Caco-2 (cell line): Measurements from ENCODE around the gene SEC22A. TPM values are rescaled to one million over a fixed set of nuclear protein-coding genes. Genes with fewer than 3 reads are reported as not detected.

Experiments used
- BruUV-seq: library from RNA; stranded (reverse); fragments of 400-500 nt; replicated peaks from 2 replicates; lab custom pipeline; 2021; lab: Mats Ljungman, UMichigan
- CTCF ChIA-PET: fragments of 300-600 bp; sonication (Branson Sonifier 250); formaldehyde crosslinking; loops from one replicate; lab custom pipeline; 2022; ENCODE audit warnings: antibody characterized with exemption; lab: Charles Lee
- POLR2A ChIA-PET: fragments of 300-600 bp; sonication (Branson Sonifier 250); formaldehyde crosslinking; loops from one replicate; lab custom pipeline; 2022; ENCODE audit warnings: antibody characterized with exemption; lab: Charles Lee
- DNase-seq, 2 experiments: peaks; one replicate each; pipeline versions ENCODE4 v3.0.0 to v3.0.0-alpha.2; 2020 to 2022
- H3K27me3 ChIP-seq: replicated peaks from 2 replicates; pipeline ENCODE4 v1.6.0; 2011; ENCODE audit warnings: low read length; ENCODE audit not compliant: control insufficient read depth, insufficient read depth
- H3K36me3 ChIP-seq: 2 replicates; pipeline ENCODE4 v1.5.1; 2011; ENCODE audit warnings: low read length; ENCODE audit not compliant: control insufficient read depth, insufficient read depth
- H3K4me1 ChIP-seq: fragments of 250-450 bp; sonication (Bioruptor Pico); 2 replicates; pipeline ENCODE4 v1.5.1; 2020; ENCODE audit warnings: mild to moderate bottlenecking
- H3K4me3 ChIP-seq: 2 replicates; pipeline ENCODE4 v1.5.1; 2011; ENCODE audit warnings: low read depth, mild to moderate bottlenecking, control low read depth, low read length
- H3K9me3 ChIP-seq: fragments of 250-450 bp; sonication (Bioruptor Pico); 2 replicates; pipeline ENCODE4 v1.5.1; 2020; ENCODE audit warnings: mild to moderate bottlenecking, moderate library complexity
- H3K27ac Mint-ChIP-seq: one replicate; pipeline ENCODE4 v1.8.0; 2022; ENCODE audit warnings: mixed read lengths; ENCODE audit not compliant: unreplicated experiment
- H3K27me3 Mint-ChIP-seq: one replicate; pipeline ENCODE4 v1.8.0; 2022; ENCODE audit warnings: mixed read lengths; ENCODE audit not compliant: insufficient read depth, unreplicated experiment
- H3K36me3 Mint-ChIP-seq: one replicate; pipeline ENCODE4 v1.8.0; 2022; ENCODE audit warnings: mild to moderate bottlenecking, mixed read lengths; ENCODE audit not compliant: insufficient read depth, unreplicated experiment
- H3K4me1 Mint-ChIP-seq: one replicate; pipeline ENCODE4 v1.8.0; 2022; ENCODE audit warnings: low read depth, mixed read lengths; ENCODE audit not compliant: unreplicated experiment
- H3K4me3 Mint-ChIP-seq: one replicate; pipeline ENCODE4 v1.8.0; 2022; ENCODE audit warnings: mild to moderate bottlenecking, moderate library complexity, mixed read lengths; ENCODE audit not compliant: unreplicated experiment
- H3K9me3 Mint-ChIP-seq: one replicate; pipeline ENCODE4 v1.8.0; 2022; ENCODE audit warnings: mixed read lengths; ENCODE audit not compliant: unreplicated experiment
- CTCF ChIP-seq, 2 experiments: fragments of 200-600 bp in 1 of 2; IDR thresholded peaks; 1 replicate in 1 of 2; 2 replicates in 1 of 2; pipeline versions ENCODE4 v1.5.1 to v1.8.0; 2011 to 2022; ENCODE audit warnings: antibody characterized with exemption in 1 of 2, control low read depth in 1 of 2, inconsistent platforms in 1 of 2, low read depth in 1 of 2, low read length in 1 of 2, mild to moderate bottlenecking in 1 of 2, moderate library complexity in 1 of 2; ENCODE audit not compliant: insufficient read depth in 1 of 2, severe bottlenecking in 1 of 2, unreplicated experiment in 1 of 2
- intact Hi-C: fragments of 100-400 bp; cut with micrococcal nuclease; formaldehyde crosslinking; loops from one replicate; pipeline ENCODE4 v1.10.0; 2022; ENCODE audit not compliant: unreplicated experiment
- total RNA-seq: library from RNA; stranded (reverse); gene quantifications from 2 replicates; pipeline ENCODE4 v1.2.3, GENCODE V29; 2022

SEC22A gene
- total RNA-seq, 1 experiment from 2014 or later = 17.7 TPM

DNA sequence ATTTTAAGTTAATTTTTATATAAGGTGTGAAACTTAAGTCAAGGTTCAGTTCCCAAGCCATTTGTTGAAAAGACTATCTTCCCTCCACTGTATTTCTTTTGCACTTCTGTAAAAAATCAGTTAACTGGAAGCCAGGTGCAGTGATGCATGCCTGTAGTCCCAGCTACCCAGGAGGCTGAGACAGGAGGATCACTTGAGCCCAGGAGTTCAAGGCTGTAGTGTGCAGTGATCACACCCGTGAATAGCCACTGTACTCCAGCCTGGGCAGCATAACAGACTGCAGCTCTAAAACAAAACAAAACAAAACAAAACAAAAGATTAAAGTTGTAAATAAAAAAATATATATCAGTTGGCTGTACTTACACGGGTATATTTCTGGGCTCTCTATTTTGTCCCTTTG lies 33.1 kb upstream of the SEC22A start:
- intact Hi-C loops = no loop called here
- Histone ChIP-seq H3K4me1 (no peaks in the 10 kb centered on the region), H3K9me3 (no peaks in the 10 kb centered on the region), H3K36me3 (no peaks in the 10 kb centered on the region; the same call in 1 of the 2 replicates), H3K4me3 (no peak overlapping the region), H3K27me3 (no peaks in the 10 kb centered on the region)
- no peaks in the 10 kb centered on the region for H3K27me3 Mint-ChIP-seq
- no peak for TF ChIP-seq CTCF (IDR thresholded peaks at IDR 0.05; ENCODE audit: insufficient read depth in 1 of 2, low read depth in 1 of 2, low read length in 1 of 2, severe bottlenecking in 1 of 2, unreplicated experiment in 1 of 2)
- ChIA-PET CTCF (no interaction called here), POLR2A (no interaction called here)
- no peak for DNase-seq
- H3K4me1 Mint-ChIP-seq = no peaks in the 10 kb centered on the region
- H3K9me3 Mint-ChIP-seq = no peaks in the 10 kb centered on the region
- H3K36me3 Mint-ChIP-seq = peaks cover 25% of the 10 kb centered on the region
- H3K4me3 Mint-ChIP-seq = no peak overlapping the region
- BruUV-seq = no TSS peak
- no peak overlapping the region for H3K27ac Mint-ChIP-seq

GRCh38 chr3:123169492-123169929 lies 32.2 kb upstream of the SEC22A start:
- H3K27me3 ChIP-seq = no peaks in the 10 kb centered on the region
- POLR2A ChIA-PET = no interaction called here
- Mint-ChIP-seq H3K36me3 (peaks cover 19% of the 10 kb centered on the region), H3K27me3 (no peaks in the 10 kb centered on the region), H3K4me3 (no peak overlapping the region), H3K4me1 (no peaks in the 10 kb centered on the region), H3K27ac (no peak overlapping the region), H3K9me3 (no peaks in the 10 kb centered on the region)
- DNase-seq = no peak
- intact Hi-C loops = no loop called here
- H3K36me3 ChIP-seq = no peaks in the 10 kb centered on the region
- CTCF ChIA-PET = no interaction called here
- no TSS peak for BruUV-seq
- H3K4me3 ChIP-seq = no peak overlapping the region
- H3K9me3 ChIP-seq = no peaks in the 10 kb centered on the region
- no peaks in the 10 kb centered on the region for H3K4me1 ChIP-seq
- no peak for TF ChIP-seq CTCF (IDR thresholded peaks at IDR 0.05; ENCODE audit: insufficient read depth in 1 of 2, low read depth in 1 of 2, low read length in 1 of 2, severe bottlenecking in 1 of 2, unreplicated experiment in 1 of 2)

GRCh38 chr3:123169930-123170329 lies 31.8 kb upstream of the SEC22A start:
- no peak overlapping the region for H3K27ac Mint-ChIP-seq

More at GRCh38 chr3:123169930-123170329, 31.8 kb upstream of the SEC22A start:
- Mint-ChIP-seq H3K36me3 (peaks cover 14% of the 10 kb centered on the region), H3K27me3 (no peaks in the 10 kb centered on the region), H3K4me1 (no peaks in the 10 kb centered on the region), H3K9me3 (no peaks in the 10 kb centered on the region), H3K4me3 (no peak overlapping the region)
- BruUV-seq = no TSS peak
- H3K4me3 ChIP-seq = no peak overlapping the region
- H3K9me3 ChIP-seq = no peaks in the 10 kb centered on the region
- H3K36me3 ChIP-seq = no peaks in the 10 kb centered on the region
- no peak for DNase-seq
- TF ChIP-seq CTCF (IDR thresholded peaks at IDR 0.05; ENCODE audit: insufficient read depth in 1 of 2, low read depth in 1 of 2, low read length in 1 of 2, severe bottlenecking in 1 of 2, unreplicated experiment in 1 of 2) = no peak
- intact Hi-C loops = no loop called here
- H3K27me3 ChIP-seq = no peaks in the 10 kb centered on the region
- ChIA-PET POLR2A (no interaction called here), CTCF (no interaction called here)
- H3K4me1 ChIP-seq = no peaks in the 10 kb centered on the region
